Uterus (tissue), 4 donors: Measurements from ENCODE around the gene UVRAG. TPM values are rescaled to one million over a fixed set of nuclear protein-coding genes. Genes with fewer than 3 reads are reported as not detected.
"Not testable (repeated sequence)": the region's sequence is repeated elsewhere in the genome, so short reads cannot be mapped to it uniquely, and the experiment has no call there.

ENCODE experiments used
- DNase-seq, 2 donors: peaks; one replicate each; pipeline ENCODE4 v3.0.0-alpha.2; 2019 to 2020
- H3K27ac ChIP-seq, 2 donors: fragments of 200-600 bp; sonication (generic); 1 replicate in 1 of 2; 2 replicates in 1 of 2; pipeline ENCODE4 v1.5.1; 2016 to 2018
- H3K27me3 ChIP-seq, 2 donors: fragments of 200-600 bp; sonication (generic); one replicate each; pipeline ENCODE4 v1.5.1; 2018 to 2019; ENCODE audit warnings: control low read depth in 1 of 2
- H3K36me3 ChIP-seq, 2 donors: fragments of 200-600 bp; sonication (generic); one replicate each; pipeline ENCODE4 v1.5.1; 2019; ENCODE audit warnings: control low read depth in 1 of 2
- H3K4me1 ChIP-seq, 2 donors: fragments of 200-600 bp; sonication (generic); one replicate each; pipeline ENCODE4 v1.5.1; 2018 to 2019; ENCODE audit warnings: control low read depth in 1 of 2
- H3K4me3 ChIP-seq, 2 donors: fragments of 200-600 bp; sonication (generic); 1 replicate in 1 of 2; 2 replicates in 1 of 2; pipeline ENCODE4 v1.5.1; 2018 to 2019; ENCODE audit warnings: mild to moderate bottlenecking in 1 of 2
- H3K9me3 ChIP-seq, 2 donors: fragments of 200-600 bp; sonication (generic); one replicate each; pipeline ENCODE4 v1.5.1; 2019; ENCODE audit warnings: control low read depth in 1 of 2
- POLR2A ChIP-seq, 2 donors: fragments of 450-650 bp; IDR thresholded peaks; one replicate each; pipeline ENCODE4 v1.6.1; 2016; ENCODE audit warnings: antibody characterized with exemption in 2 of 2, mild to moderate bottlenecking in 1 of 2, moderate library complexity in 1 of 2
- intact Hi-C: fragments of 100-400 bp; cut with DNase I; formaldehyde crosslinking; loops from one replicate; pipeline ENCODE4 v1.15.1; 2023; ENCODE audit warnings: low total_unique reads
- total RNA-seq, 4 donors: library from RNA; depleted of rRNA in 3 of 4; stranded (reverse); fragments of >200 nt in 3 of 4; gene quantifications; one replicate each; pipeline versions ENCODE4 v1.1.0 to v1.2.4, GENCODE V29; 2014 to 2023
- TF ChIP-seq, protein P1 (sequence below), 4 experiments: fragments of 200-600 bp in 2 of 4; fragments of 450-650 bp in 2 of 4; sonication (generic) in 2 of 4; IDR thresholded peaks; one replicate each; pipeline ENCODE4 v1.5.1; 2016 to 2019; ENCODE audit warnings: antibody characterized with exemption in 4 of 4, mild to moderate bottlenecking in 2 of 4, moderate library complexity in 1 of 4
- donor health status: DM: yes; HTN: yes; CAD: no.

The UVRAG gene
- total RNA-seq, 4 donors from 2014 or later, result 14.9 to 42.9 (median 26.4) TPM

- intact Hi-C loops, result no loop called here
- DNase-seq, result no peak
- Histone ChIP-seq H3K27me3 (no peaks in the 10 kb centered on the region), H3K4me3 (no peak overlapping the region), H3K4me1 (no peaks in the 10 kb centered on the region), H3K36me3 (no peaks in the 10 kb centered on the region), H3K9me3 (no peaks in the 10 kb centered on the region), H3K27ac (no peak overlapping the region)
- TF ChIP-seq, protein P1, sequence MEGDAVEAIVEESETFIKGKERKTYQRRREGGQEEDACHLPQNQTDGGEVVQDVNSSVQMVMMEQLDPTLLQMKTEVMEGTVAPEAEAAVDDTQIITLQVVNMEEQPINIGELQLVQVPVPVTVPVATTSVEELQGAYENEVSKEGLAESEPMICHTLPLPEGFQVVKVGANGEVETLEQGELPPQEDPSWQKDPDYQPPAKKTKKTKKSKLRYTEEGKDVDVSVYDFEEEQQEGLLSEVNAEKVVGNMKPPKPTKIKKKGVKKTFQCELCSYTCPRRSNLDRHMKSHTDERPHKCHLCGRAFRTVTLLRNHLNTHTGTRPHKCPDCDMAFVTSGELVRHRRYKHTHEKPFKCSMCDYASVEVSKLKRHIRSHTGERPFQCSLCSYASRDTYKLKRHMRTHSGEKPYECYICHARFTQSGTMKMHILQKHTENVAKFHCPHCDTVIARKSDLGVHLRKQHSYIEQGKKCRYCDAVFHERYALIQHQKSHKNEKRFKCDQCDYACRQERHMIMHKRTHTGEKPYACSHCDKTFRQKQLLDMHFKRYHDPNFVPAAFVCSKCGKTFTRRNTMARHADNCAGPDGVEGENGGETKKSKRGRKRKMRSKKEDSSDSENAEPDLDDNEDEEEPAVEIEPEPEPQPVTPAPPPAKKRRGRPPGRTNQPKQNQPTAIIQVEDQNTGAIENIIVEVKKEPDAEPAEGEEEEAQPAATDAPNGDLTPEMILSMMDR (IDR thresholded peaks at IDR 0.05), result no peak
- TF ChIP-seq POLR2A (IDR thresholded peaks at IDR 0.05), result no peak
Measured at GRCh38 chr11:76076749-76077148, 261.7 kb downstream of the UVRAG start.

- DNase-seq, result no peak
- H3K4me3 ChIP-seq, result no peak overlapping the region
- H3K27me3 ChIP-seq, result no peaks in the 10 kb centered on the region
- no peaks in the 10 kb centered on the region for H3K4me1 ChIP-seq
- TF ChIP-seq, protein P1 (IDR thresholded peaks at IDR 0.05), result no peak
- TF ChIP-seq POLR2A (IDR thresholded peaks at IDR 0.05), result no peak
- peak overlapping the region in 1 of 2 donors; percentile 32 for H3K27ac ChIP-seq
- intact Hi-C loops, result no loop called here
- no peaks in the 10 kb centered on the region for H3K36me3 ChIP-seq
- H3K9me3 ChIP-seq, result no peaks in the 10 kb centered on the region
Measured at GRCh38 chr11:76077575-76078150, 262.7 kb downstream of the UVRAG start.

DNA sequence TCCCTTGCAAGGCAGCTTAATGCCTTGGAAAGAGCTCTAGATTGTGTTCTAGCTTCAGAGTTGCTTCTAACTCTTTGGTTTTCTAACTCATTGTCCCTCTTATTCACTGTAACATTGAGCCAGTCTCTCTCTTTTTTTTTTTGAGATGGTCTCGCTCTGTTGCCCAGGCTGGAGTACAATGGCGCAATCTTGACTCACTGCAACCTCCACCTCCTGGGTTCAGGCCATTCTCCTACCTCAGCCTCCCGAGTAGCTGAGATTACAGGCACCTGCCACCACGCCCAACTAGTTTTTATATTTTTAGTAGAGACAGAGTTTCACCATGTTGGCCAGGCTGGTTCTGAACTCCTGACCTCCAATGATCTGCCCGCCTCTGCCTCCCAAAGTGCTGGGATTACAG lies 266.1 kb downstream of the UVRAG start:
- H3K4me1 ChIP-seq, H3K4me3 ChIP-seq, H3K9me3 ChIP-seq, H3K36me3 ChIP-seq, intact Hi-C loops, DNase-seq, H3K27ac ChIP-seq, H3K27me3 ChIP-seq: not testable (repeated sequence)

DNA sequence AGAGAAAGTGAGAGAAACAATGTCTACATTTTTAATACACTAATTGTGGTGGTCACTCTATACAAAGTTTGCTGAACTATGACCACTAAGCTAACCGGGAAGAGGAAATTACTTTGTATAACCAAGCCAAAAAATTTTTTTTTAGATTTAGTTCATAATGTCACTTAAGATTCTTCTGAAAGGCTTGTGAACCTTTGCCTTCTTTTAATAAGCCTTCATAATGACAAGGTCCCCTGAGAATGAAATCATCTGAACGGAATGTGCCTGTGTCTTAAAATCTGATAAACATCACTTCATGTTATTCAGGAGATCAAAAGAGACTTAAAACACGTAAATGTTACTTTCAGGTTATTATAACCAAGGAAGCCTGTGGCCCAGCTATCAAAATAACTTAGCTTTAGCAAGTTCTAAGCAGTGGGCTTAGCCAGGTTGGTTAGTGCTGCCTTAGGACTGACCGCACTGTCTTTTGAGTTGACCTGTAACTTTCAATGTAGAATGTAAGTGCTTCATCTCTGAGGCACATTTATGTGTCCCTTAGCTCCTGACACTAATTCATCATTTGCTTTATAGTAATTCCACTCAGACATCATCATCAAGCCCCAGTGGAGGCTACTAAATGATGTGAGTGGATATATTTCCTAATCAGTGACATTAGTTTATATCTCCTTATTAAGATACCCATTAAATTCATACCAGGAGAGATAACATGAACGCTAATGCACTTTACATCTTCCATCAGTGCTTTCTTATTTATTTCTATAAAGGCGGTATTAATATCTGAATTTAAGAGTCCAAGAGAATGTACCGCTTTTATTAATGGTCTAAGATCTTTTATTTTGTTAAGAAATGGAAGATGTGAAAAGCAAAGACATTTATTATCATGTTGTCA lies 268.8 kb downstream of the UVRAG start:
- intact Hi-C loops, result no loop called here
- Histone ChIP-seq H3K4me1 (peaks cover 0 to 3% of the 10 kb centered on the region in 2 donors), H3K4me3 (no peak overlapping the region), H3K9me3 (no peaks in the 10 kb centered on the region), H3K27me3 (no peaks in the 10 kb centered on the region), H3K27ac (peak overlapping the region; percentile 50 to 82), H3K36me3 (no peaks in the 10 kb centered on the region)
- DNase-seq, result no peak
- TF ChIP-seq, protein P1 (IDR thresholded peaks at IDR 0.05), result no peak
- TF ChIP-seq POLR2A (IDR thresholded peaks at IDR 0.05), result no peak

DNA sequence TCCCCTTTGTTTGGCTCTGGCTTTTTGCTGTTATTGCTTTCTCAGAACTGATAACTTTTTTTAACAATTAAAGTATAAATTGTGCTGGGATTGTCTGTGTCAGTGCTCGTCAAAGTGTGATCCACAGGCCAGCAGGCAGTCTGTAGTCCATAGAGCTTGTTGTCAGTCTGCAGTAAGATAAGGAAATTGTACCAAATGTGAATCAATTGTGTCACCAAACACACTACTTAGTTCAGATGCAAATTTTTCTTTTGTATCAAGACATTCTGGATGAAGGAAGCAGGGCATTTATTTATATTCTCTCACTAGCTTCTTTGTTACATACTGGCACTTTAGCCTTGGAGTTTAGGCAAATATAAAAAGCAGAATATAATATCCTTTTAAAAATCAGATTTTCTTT lies 270.3 kb downstream of the UVRAG start:
- Histone ChIP-seq H3K27me3 (no peaks in the 10 kb centered on the region), H3K4me3 (no peak overlapping the region), H3K4me1 (peaks cover 0 to 3% of the 10 kb centered on the region in 2 donors), H3K27ac (peak overlapping the region in 1 of 2 donors; percentile 17), H3K9me3 (no peaks in the 10 kb centered on the region), H3K36me3 (no peaks in the 10 kb centered on the region)
- intact Hi-C loops, result no loop called here
- TF ChIP-seq, protein P1 (IDR thresholded peaks at IDR 0.05), result no peak
- TF ChIP-seq POLR2A (IDR thresholded peaks at IDR 0.05), result no peak
- DNase-seq, result no peak
